ENCODE data around the gene RNF150.

GRCh38 chr4:141037446-141037845 is 95.8 kb downstream of the RNF150 start:
- TF ChIP-seq POLR2AphosphoS5 (IDR thresholded peaks at IDR 0.05) (no peak), CTCF (IDR thresholded peaks at IDR 0.05; ENCODE audit: poor library complexity, severe bottlenecking) (no peak), RAD21 (conservative IDR thresholded peaks at IDR 0.05) (no peak), EZH2 (IDR thresholded peaks at IDR 0.05; ENCODE audit: borderline replicate concordance, insufficient read depth, low read length, poor library complexity, severe bottlenecking) (no peak), MXI1 (conservative IDR thresholded peaks at IDR 0.05; ENCODE audit: poor library complexity, severe bottlenecking) (no peak), EP300 (conservative IDR thresholded peaks at IDR 0.05; ENCODE audit: poor library complexity, severe bottlenecking) (no peak), SMC3 (conservative IDR thresholded peaks at IDR 0.05; ENCODE audit: poor library complexity) (no peak)

All from neural cell (in vitro differentiated cells).